HepG2 (cell line): ENCODE measurements around the gene RAB20. TPM values are rescaled to one million over a fixed set of nuclear protein-coding genes. Genes with fewer than 3 reads are reported as not detected.

Experiments
- DR1 ChIP-seq: sonication (generic); formaldehyde crosslinking; IDR thresholded peaks from 2 replicates; pipeline ENCODE4 v1.8.0; 2021; ENCODE audit warnings: mild to moderate bottlenecking, missing genetic modification reagents, inconsistent platforms
- HOXA3 ChIP-seq: sonication (generic); formaldehyde crosslinking; IDR thresholded peaks from 2 replicates; pipeline ENCODE4 v1.5.0; 2020; ENCODE audit warnings: missing genetic modification reagents
- KAT2B ChIP-seq: fragments of 150-350 bp; IDR thresholded peaks from 2 replicates; pipeline ENCODE4 v1.6.1; 2014; ENCODE audit warnings: low read depth, low read length, borderline replicate concordance
- MAFF ChIP-seq: IDR thresholded peaks from 2 replicates; pipeline ENCODE4 v1.6.1; 2011; ENCODE audit warnings: low read depth, low read length, improper control_type of control experiment
- MED1 ChIP-seq: sonication (generic); formaldehyde crosslinking; IDR thresholded peaks from 2 replicates; pipeline ENCODE4 v1.4.0; 2020; ENCODE audit warnings: missing genetic modification reagents
- SETDB1 ChIP-seq: sonication (generic); formaldehyde crosslinking; IDR thresholded peaks from 2 replicates; pipeline ENCODE4 v1.5.1; 2020; ENCODE audit warnings: missing genetic modification reagents, mild to moderate bottlenecking, borderline replicate concordance
- SPEN ChIP-seq: sonication (generic); formaldehyde crosslinking; IDR thresholded peaks from 2 replicates; pipeline ENCODE4 v1.5.1; 2020; ENCODE audit warnings: low read depth, mild to moderate bottlenecking, missing genetic modification reagents
- ZFP1 ChIP-seq: IDR thresholded peaks from 2 replicates; pipeline ENCODE4 v1.6.1; 2016
- ZMAT3 ChIP-seq: sonication (generic); formaldehyde crosslinking; conservative IDR thresholded peaks from 2 replicates; pipeline ENCODE4 v1.7.0; 2021; ENCODE audit warnings: missing genetic modification reagents
- ZNF329 ChIP-seq: sonication (generic); formaldehyde crosslinking; IDR thresholded peaks from 2 replicates; pipeline ENCODE4 v1.9.0; 2021; ENCODE audit warnings: low read depth, mild to moderate bottlenecking, missing genetic modification reagents
- ZNF432 ChIP-seq: sonication (generic); formaldehyde crosslinking; IDR thresholded peaks from 2 replicates; pipeline ENCODE4 v1.5.0; 2020; ENCODE audit warnings: missing genetic modification reagents, mild to moderate bottlenecking, borderline replicate concordance
- ZNF441 ChIP-seq: sonication (generic); formaldehyde crosslinking; IDR thresholded peaks from 2 replicates; pipeline ENCODE4 v1.7.0; 2021; ENCODE audit warnings: missing genetic modification reagents, borderline replicate concordance
- ZNF883 ChIP-seq: sonication (generic); formaldehyde crosslinking; IDR thresholded peaks from 2 replicates; pipeline ENCODE4 v1.5.1; 2020; ENCODE audit warnings: mild to moderate bottlenecking, missing genetic modification reagents; ENCODE audit errors: not compliant biosample characterization
- ZZZ3 ChIP-seq: sonication (generic); formaldehyde crosslinking; IDR thresholded peaks from 2 replicates; pipeline ENCODE4 v1.4.0; 2020; ENCODE audit warnings: missing genetic modification reagents, mild to moderate bottlenecking, borderline replicate concordance
- polyA plus RNA-seq, 8 experiments: library from polyadenylated mRNA; depleted of rRNA in 3 of 8; stranded (reverse) in 7 of 8; unstranded in 1 of 8; fragments of >200 nt; fragmentation: Illumina TruSeq in 4 of 8; extraction: Trizol in 4 of 8; gene quantifications; 2 replicates each; pipeline versions ENCODE4 v1.2.1 to v1.2.3, GENCODE V29; 2011 to 2016; ENCODE audit warnings: low read depth in 4 of 8, missing spikeins in 1 of 8, mixed read lengths in 1 of 8; ENCODE audit not compliant: insufficient read depth in 1 of 8
- total RNA-seq, 5 experiments: library from RNA; depleted of rRNA; stranded (reverse); fragments of >200 nt; fragmentation: Illumina TruSeq; extraction: Trizol; gene quantifications; 2 replicates each; pipeline ENCODE4 v1.2.3, GENCODE V29; 2016; ENCODE audit warnings: low read depth in 1 of 5
- TF ChIP-seq, protein P1 (sequence below): sonication (generic); formaldehyde crosslinking; IDR thresholded peaks from 2 replicates; pipeline ENCODE4 v1.4.0; 2020; ENCODE audit warnings: missing genetic modification reagents
- TF ChIP-seq, protein P2 (sequence below): sonication (generic); formaldehyde crosslinking; IDR thresholded peaks from 2 replicates; pipeline ENCODE4 v1.5.0; 2020; ENCODE audit warnings: mild to moderate bottlenecking, missing genetic modification reagents
- TF ChIP-seq, protein P3 (sequence below): sonication (generic); formaldehyde crosslinking; IDR thresholded peaks from 2 replicates; pipeline ENCODE4 v1.8.1; 2023; ENCODE audit warnings: mild to moderate bottlenecking, missing genetic modification reagents, borderline replicate concordance
- TF ChIP-seq, protein P4 (sequence below), 2 experiments: sonication (generic) in 1 of 2; formaldehyde crosslinking in 1 of 2; IDR thresholded peaks; 2 replicates each; pipeline versions ENCODE4 v1.5.1 to v1.6.1; 2011 to 2020; ENCODE audit warnings: borderline replicate concordance in 1 of 2, low read depth in 1 of 2, low read length in 1 of 2, mild to moderate bottlenecking in 1 of 2, missing genetic modification reagents in 1 of 2, moderate library complexity in 1 of 2
- TF ChIP-seq, protein P5 (sequence below): sonication (generic); formaldehyde crosslinking; IDR thresholded peaks from 2 replicates; pipeline ENCODE4; 2020; ENCODE audit warnings: missing genetic modification reagents, mild to moderate bottlenecking, borderline replicate concordance

The RAB20 gene
- total and polyA plus RNA-seq, 2 of the 13 experiments (the other 11 are each of a cell fraction or from before 2014, with no cell fraction given): 15.6 to 30.5 TPM

DNA sequence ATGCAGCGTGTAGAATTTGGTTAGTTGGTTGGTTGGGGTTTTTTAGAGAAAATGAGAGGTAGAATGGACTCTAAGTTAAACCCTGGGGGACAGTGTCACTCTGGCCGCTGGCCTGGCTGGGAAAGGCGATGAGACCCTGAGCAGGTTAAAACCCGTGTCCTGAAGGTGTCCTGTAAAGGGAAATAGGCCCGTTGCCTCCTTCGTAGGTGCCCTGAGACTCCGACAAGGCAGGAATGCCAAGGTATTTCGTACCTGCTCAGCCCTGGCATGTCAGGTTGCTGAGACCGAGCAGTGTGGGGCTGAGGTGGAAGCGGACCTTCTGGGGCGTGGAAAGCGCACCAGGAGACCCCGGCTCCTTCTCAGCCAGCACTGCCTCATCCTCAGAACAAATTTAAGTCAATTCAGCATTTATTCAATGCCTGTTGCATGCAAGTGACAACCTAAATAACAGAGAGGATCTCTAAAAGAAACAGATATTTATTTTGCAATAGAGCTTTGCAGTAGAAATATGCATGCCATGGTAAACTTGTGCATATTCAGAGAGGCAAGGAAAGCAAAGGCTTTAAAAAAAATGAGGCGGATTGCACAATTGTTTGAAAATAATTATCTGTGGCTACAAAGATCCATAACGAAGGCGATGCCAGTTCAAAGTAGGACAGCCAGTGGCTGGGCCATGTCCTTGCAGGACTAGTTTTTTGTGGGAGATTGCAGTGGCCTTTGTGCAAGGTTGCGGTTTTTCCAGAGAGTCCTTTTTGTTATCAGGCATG lies 1.4 kb upstream of the RAB20 start (continued):
- TF ChIP-seq, protein P1, sequence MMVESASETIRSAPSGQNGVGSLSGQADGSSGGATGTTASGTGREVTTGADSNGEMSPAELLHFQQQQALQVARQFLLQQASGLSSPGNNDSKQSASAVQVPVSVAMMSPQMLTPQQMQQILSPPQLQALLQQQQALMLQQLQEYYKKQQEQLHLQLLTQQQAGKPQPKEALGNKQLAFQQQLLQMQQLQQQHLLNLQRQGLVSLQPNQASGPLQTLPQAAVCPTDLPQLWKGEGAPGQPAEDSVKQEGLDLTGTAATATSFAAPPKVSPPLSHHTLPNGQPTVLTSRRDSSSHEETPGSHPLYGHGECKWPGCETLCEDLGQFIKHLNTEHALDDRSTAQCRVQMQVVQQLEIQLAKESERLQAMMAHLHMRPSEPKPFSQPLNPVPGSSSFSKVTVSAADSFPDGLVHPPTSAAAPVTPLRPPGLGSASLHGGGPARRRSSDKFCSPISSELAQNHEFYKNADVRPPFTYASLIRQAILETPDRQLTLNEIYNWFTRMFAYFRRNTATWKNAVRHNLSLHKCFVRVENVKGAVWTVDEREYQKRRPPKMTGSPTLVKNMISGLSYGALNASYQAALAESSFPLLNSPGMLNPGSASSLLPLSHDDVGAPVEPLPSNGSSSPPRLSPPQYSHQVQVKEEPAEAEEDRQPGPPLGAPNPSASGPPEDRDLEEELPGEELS: peak; percentile 56; the same call in 1 of the 2 replicates
- TF ChIP-seq SPEN (CRISPR knock-in tag) (no peak), ZNF883 (no peak), ZNF432 (CRISPR knock-in tag) (no peak), ZNF329 (CRISPR knock-in tag) (no peak), ZZZ3 (CRISPR knock-in tag) (no peak), HOXA3 (peak; percentile 38; the same call in 1 of the 2 replicates), KAT2B (no peak), MED1 (CRISPR knock-in tag) (no peak), SETDB1 (CRISPR knock-in tag) (no peak), ZNF441 (CRISPR knock-in tag) (no peak), DR1 (CRISPR knock-in tag) (no peak), ZFP1 (CRISPR knock-in tag) (no peak), ZMAT3 (CRISPR knock-in tag) (no peak), MAFF (peak; percentile 88)
- TF ChIP-seq, protein P2, sequence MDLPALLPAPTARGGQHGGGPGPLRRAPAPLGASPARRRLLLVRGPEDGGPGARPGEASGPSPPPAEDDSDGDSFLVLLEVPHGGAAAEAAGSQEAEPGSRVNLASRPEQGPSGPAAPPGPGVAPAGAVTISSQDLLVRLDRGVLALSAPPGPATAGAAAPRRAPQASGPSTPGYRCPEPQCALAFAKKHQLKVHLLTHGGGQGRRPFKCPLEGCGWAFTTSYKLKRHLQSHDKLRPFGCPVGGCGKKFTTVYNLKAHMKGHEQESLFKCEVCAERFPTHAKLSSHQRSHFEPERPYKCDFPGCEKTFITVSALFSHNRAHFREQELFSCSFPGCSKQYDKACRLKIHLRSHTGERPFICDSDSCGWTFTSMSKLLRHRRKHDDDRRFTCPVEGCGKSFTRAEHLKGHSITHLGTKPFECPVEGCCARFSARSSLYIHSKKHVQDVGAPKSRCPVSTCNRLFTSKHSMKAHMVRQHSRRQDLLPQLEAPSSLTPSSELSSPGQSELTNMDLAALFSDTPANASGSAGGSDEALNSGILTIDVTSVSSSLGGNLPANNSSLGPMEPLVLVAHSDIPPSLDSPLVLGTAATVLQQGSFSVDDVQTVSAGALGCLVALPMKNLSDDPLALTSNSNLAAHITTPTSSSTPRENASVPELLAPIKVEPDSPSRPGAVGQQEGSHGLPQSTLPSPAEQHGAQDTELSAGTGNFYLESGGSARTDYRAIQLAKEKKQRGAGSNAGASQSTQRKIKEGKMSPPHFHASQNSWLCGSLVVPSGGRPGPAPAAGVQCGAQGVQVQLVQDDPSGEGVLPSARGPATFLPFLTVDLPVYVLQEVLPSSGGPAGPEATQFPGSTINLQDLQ (CRISPR knock-in tag): no peak
- TF ChIP-seq, protein P3, sequence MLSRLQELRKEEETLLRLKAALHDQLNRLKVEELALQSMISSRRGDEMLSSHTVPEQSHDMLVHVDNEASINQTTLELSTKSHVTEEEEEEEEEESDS (CRISPR knock-in tag): no peak
- TF ChIP-seq, protein P4, sequence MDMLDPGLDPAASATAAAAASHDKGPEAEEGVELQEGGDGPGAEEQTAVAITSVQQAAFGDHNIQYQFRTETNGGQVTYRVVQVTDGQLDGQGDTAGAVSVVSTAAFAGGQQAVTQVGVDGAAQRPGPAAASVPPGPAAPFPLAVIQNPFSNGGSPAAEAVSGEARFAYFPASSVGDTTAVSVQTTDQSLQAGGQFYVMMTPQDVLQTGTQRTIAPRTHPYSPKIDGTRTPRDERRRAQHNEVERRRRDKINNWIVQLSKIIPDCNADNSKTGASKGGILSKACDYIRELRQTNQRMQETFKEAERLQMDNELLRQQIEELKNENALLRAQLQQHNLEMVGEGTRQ (IDR thresholded peaks at IDR 0.05; ENCODE audit: low read depth, low read length): no peak
- TF ChIP-seq, protein P4 (CRISPR knock-in tag; IDR thresholded peaks at IDR 0.05; ENCODE audit: borderline replicate concordance): no peak
- TF ChIP-seq, protein P5, sequence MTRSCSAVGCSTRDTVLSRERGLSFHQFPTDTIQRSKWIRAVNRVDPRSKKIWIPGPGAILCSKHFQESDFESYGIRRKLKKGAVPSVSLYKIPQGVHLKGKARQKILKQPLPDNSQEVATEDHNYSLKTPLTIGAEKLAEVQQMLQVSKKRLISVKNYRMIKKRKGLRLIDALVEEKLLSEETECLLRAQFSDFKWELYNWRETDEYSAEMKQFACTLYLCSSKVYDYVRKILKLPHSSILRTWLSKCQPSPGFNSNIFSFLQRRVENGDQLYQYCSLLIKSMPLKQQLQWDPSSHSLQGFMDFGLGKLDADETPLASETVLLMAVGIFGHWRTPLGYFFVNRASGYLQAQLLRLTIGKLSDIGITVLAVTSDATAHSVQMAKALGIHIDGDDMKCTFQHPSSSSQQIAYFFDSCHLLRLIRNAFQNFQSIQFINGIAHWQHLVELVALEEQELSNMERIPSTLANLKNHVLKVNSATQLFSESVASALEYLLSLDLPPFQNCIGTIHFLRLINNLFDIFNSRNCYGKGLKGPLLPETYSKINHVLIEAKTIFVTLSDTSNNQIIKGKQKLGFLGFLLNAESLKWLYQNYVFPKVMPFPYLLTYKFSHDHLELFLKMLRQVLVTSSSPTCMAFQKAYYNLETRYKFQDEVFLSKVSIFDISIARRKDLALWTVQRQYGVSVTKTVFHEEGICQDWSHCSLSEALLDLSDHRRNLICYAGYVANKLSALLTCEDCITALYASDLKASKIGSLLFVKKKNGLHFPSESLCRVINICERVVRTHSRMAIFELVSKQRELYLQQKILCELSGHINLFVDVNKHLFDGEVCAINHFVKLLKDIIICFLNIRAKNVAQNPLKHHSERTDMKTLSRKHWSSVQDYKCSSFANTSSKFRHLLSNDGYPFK (CRISPR knock-in tag): no peak
